Activated naive CD4-positive, alpha-beta T cell (primary cell): ENCODE results near the gene CFAP43.

Experiments used
- DNase-seq, 4 experiments: peaks; one replicate each; lab custom pipeline; 2025; lab: John Stamatoyannopoulos, UW

CFAP43 gene, protein sequence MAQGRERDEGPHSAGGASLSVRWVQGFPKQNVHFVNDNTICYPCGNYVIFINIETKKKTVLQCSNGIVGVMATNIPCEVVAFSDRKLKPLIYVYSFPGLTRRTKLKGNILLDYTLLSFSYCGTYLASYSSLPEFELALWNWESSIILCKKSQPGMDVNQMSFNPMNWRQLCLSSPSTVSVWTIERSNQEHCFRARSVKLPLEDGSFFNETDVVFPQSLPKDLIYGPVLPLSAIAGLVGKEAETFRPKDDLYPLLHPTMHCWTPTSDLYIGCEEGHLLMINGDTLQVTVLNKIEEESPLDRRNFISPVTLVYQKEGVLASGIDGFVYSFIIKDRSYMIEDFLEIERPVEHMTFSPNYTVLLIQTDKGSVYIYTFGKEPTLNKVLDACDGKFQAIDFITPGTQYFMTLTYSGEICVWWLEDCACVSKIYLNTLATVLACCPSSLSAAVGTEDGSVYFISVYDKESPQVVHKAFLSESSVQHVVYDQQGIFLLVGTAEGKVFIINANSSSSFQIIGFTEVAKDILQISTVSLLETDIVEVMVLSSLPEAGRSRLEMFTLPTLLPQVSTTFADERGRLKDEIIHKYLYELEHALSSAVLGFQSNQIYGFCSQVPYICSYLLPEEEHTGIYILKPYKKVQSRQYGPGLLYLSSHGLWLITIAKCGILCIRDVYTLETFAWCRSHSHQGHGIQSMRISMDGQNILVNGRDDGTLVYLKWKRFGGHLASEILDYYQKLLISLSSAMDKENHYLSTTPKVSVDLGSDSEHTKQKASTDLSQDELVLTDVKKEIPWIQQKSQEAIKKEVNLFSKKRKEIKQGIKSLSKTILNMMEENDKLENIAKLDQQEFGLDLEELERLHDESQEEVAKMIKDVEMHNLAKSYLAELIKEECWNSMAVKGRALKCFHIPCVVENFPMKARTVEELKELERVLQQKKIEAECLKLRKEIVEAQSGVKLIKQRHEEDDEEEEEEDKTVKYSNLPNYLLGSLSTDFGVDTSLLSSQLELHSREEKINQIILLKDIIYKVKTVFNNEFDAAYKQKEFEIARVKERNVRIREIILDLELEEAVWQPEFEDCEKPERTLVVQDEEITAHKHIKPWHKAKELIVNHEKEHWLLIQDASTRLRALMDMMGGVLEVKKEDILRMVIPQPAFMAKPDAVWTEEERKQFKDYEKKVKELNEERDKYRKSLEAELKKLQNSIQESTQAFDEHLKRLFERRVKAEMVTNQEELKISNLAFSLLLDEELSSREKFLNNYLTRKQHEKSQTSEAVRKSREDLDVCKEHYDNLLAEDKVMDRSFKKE (N-terminal part only)

DNA sequence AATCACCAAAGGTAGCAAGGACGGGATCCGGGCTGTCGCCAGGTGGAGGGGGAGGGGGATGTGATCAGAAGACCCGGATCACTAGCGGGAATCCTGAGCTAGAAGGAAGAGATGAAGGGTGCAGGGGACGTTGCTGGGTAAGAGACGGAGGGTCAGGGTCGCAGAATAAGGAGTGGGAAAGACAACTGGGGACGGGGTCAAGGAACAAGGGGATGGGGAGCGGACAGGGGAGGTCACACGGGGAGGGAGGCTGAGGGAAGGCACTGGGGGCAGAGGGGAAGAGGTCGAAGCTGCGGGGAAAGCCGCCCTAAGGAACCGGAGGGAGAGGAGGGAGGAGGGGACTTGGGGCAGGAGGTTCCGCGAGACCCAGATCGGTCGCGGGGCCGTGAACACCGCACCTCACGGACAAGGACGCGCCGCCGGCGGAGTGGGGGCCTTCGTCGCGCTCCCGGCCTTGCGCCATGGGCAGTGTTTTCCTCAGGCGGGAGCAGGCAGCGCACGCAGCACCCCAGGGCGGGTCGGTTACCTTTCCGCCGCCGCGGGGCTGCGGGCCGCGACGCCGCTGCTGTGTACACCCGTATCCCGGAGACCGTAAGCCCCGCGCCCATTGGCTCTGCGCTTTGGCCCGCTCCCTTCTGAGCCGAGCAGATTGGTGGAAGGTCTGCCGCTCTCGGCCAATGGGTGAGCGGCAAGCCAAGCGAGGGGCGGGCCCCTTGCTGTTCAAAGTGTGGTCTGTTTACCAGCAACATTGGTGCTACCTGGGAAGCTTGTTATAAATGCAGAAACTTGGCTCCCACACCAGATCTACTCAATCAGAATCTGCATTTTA, at the start of gene CFAP43:
Gene CFAP43, minus strand, starts transcription at position 581 of the 829 bp plus-strand sequence. Its CDS starts 118 bp downstream, at position 463.
- DNase-seq: peak; percentile 99

DNA sequence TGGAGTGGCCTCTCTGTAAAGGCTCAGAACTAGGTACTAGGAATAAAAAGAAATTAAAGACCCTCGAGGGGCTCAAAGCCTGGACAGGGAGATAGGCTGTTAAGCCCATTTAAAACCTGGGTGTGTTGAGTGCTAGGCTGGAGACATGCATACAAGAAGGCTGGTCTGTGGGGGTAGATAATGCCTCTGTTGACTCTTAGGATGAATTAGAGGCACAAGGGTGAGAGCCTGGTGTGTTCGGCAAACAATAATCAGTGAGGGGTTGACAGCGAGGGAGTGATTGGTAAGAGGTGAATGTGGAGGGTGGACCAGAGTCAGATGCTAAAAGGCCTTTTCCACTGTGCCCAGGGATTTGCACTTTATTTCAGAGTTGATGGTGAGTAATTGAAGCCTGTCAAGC, 49.5 kb upstream of the CFAP43 start:
- DNase-seq: no peak

DNA sequence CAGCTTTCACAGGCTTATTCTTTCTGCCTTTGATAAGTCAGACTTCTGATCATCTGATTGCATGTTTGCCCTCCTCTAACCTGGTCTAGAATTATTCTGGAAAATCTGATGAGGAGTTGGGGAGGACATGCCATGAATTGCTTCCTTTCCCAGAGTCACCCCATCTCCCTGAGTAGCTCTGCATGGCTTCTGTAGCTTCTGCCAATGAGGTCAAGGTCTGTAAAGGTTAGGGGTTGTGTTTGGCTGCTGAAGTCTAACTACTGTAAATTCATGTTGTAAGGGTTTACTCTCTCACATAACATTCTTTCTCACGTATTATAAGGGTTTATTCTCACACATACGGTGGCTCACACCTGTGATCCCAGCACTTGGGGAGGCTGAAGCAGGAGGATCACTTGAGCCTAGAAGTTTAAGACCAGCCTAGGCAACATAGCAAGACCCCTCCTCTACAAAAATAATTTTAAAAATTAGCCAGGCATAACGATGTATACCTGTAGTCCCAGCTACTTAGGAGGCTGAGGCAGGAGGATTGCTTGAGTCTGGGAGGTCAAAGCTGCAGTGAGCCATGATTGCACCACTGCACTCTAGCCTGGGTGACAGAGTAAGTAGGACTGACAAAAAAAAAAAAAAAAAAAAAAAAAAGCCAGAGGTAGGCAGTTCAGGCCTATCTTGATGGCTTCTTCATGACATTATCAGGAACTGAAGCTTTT, 47.5 kb upstream of the CFAP43 start:
- no peak for DNase-seq

DNA sequence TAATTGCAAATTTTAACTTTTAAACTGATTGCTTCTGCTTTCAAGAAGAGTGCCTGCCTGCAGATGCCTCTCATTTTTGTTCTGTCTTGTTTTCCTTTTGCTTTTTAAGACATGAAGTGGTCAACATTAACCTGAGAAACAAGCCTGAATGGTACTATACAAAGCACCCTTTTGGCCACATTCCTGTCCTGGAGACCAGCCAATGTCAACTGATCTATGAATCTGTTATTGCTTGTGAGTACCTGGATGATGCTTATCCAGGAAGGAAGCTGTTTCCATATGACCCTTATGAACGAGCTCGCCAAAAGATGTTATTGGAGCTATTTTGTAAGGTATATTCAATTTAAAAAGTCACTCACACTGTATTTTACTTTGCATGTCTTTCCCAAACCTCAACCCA, 45.6 kb upstream of the CFAP43 start:
- no peak for DNase-seq

DNA sequence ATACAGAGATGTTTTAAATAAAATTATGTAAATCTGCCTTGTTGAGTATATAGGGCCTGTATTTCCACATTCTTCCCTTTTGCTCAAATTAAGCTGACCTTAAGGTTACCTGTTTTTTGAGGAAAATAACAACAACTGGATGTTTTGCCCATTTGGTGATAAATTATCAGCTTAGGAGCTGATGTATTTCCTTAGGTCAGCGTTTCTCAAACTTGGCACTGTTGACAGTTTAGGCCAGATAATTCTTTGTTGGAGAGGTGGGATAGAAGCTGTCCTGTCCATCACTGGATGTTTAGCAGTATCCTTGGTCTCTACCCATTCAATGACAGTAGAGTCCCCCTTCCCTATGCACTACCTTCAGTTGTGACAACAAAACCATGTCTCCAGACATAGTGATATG, 44.0 kb upstream of the CFAP43 start:
- no peak for DNase-seq

GRCh38 chr10:104274762-104275721, 42.9 kb upstream of the CFAP43 start:
- peak in 3 of 4 experiments; percentile 2 to 37 (median 15) for DNase-seq

DNA sequence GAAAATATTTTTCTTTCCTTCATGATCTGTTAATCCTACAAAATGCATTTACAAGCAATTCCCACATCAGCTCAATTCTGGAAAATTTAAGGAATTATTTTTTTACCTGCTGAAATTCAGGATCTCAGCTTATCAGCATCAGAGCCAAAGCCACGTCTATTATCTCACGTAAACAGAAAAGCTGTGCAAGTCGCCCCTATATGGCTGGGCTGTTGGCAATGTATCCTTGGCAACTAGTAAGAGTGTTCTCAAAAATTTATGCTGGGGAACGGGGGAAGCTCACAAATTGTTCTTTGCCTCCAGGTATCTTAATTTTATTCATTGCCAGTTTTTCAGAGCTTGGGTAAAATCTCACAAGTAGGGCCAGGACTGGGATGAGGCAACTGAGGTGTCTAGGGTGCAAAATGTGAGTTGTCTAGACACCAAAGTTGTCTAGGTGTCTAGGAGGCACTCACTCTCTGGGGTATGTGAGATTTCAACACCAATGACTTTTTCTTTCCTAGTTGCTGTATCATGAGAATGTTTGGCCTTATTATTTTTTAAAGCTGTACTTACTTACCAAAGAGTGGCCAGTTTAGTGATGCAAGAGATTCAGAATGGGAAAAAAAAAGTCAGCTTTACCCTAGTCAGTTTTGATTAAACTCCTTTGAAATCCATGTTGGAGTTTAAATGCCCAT, 41.9 kb upstream of the CFAP43 start:
- DNase-seq: no peak

- no peak for DNase-seq
These were observed 41.1 kb upstream of the CFAP43 start for GRCh38 chr10:104273286-104273685.

- DNase-seq: peak; percentile 88 to 95 (median 93)
These were observed 36.8 kb upstream of the CFAP43 start, which contains the start of gene GSTO2 for GRCh38 chr10:104268713-104269645. TSS of gene GSTO2 (plus strand) at chr10:104269184. CDS start at chr10:104274916, 5,732 bp downstream.

DNA sequence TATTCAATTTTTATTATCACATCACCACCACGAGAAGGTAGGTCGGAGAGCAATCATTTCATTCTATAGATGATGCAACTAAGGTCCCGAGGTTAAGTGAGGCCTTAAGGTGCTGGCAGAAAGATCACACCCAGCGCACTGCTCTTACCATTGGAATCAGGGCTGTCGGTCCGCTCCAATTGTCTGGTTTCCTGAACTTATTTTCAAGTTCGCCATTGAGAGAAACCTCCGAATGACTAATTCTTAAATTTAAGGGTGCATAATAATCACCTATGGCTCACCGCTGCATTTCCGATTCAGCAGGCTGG, 36.2 kb upstream of the CFAP43 start:
- DNase-seq: no peak

DNA sequence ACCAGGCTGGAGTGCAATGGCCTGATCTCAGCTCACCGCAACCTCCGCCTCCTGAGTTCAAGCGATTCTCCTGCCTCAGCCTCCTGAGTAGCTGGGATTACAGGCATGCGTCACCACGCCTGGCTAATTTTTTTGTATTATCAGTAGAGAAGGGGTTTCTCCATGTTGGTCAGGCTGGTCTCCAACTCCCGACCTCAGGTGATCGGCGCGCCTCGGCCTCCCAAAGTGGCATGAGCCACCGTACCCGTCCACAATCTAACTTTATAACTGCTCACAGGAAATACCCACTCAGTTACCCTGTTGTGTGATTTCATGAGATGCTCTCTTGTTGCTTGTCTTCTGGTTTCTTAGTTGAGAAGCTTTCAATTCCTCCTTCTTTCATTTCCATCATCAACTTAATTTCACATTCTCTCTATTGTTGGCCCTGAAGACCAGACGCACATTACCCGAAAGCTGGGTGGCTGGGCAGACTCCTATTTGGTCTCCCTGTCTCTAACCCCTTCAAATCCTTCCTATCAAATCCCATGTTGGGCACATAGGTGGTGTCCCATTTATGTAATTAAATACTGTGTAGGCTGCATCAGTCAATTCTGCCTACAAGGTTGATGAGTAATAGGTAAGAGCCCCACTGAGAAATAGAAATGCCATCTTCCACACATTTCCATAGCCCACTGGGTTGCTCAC, 35.7 kb upstream of the CFAP43 start:
- peak in 1 of 4 experiments; percentile 16 for DNase-seq

DNA sequence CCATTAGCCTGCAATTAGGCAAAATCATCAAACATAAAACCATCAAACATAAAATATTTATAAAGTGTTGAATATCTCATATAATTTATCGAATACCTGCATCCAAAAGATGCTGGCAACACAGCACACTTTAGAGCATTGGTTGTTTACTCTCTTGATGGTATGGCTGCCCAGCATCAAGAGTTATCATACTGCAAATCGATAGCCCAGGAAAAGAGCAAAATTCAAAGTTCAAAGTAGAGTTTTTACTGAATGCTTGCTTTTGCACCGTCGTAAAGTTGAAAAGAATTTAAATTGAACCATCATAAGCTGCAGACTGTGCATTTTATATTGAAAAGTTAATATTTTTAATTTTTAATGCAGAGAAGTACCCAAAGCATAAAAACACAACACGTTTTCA, 32.6 kb upstream of the CFAP43 start:
- no peak for DNase-seq

DNA sequence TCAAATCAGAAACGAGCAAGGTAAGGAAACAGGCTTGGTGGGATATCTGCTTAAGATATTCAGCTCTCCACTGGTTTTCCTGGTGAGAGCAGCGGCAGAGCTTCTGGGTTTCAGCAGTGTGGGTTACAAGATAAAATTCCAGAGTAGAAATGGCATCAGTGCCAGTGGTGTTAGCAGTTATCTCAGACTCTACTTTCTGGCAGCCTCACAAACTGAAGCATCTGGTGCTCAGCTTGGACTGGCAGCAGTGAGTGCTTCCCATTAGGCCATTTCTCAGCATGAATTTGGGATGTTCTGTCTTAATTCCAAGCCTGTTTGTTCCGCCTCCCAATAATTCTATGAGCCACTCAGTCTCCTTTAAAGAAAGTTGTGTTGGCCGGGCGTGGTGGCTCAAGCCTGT, 29.9 kb upstream of the CFAP43 start:
- DNase-seq: no peak

GRCh38 chr10:104260775-104261115, 28.6 kb upstream of the CFAP43 start:
- no peak for DNase-seq

- DNase-seq: no peak
These were observed 28.0 kb upstream of the CFAP43 start for GRCh38 chr10:104259999-104260774.

DNA sequence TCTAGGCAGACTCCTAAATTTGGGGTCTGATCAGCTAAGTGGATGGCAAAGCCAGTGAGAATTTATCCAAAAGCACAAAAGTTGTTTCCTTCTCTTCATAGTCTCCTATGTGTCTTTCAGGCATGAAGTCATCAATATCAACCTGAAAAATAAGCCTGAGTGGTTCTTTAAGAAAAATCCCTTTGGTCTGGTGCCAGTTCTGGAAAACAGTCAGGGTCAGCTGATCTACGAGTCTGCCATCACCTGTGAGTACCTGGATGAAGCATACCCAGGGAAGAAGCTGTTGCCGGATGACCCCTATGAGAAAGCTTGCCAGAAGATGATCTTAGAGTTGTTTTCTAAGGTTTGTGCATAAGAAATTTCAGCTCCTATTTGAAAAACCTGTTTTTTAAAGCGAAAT, 27.3 kb upstream of the CFAP43 start:
- no peak for DNase-seq
